HG03159 (cell line): ENCODE data around the gene SCFD2.

Source experiments
- ATAC-seq: cut with Tn5 transposase; IDR thresholded peaks from one replicate; pipeline ENCODE4 v1.9.1; 2021; ENCODE audit warnings: mild to moderate bottlenecking, moderate library complexity; ENCODE audit not compliant: unreplicated experiment

Gene SCFD2

DNA sequence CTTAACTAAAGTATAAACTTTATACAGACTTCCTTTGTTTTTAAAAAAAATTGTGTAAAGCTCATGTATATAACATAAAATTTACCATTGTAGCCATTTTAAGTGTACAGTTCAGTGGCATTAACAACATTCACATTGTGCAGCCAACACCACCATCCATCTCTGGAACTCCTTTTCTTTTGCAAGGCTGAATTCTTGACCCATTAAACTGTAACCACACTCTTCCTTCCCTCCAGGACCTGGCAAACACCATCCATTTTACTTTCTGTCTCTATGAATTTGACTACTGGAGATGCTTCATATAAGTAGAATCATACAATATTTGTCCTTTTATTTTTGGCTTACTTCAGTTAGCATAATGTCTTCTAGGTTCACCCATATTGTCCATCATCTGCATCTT is 399.1 kb downstream of the SCFD2 start:
- no peak for ATAC-seq

DNA sequence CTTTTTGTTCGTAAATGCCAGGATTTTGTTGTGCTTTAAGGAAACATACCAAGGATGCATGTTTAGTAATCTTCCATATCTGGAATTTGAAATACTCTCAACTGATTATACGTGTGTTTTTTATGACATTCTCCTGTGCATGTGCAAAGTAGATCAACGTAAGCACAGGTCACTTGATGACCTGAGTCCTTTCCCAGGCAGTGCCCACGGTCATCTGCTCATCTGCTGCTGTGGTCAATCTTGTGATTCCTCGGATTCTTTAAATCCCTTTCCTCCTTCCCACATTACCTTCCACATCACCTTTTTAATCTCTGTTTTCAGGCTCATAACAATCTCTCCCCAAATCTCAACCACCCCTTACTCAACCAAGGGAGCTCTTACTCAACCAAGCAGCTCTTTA is 399.7 kb downstream of the SCFD2 start:
- no peak for ATAC-seq

- no peak for ATAC-seq
These were observed 401.2 kb downstream of the SCFD2 start for GRCh38 chr4:52964561-52965101.

DNA sequence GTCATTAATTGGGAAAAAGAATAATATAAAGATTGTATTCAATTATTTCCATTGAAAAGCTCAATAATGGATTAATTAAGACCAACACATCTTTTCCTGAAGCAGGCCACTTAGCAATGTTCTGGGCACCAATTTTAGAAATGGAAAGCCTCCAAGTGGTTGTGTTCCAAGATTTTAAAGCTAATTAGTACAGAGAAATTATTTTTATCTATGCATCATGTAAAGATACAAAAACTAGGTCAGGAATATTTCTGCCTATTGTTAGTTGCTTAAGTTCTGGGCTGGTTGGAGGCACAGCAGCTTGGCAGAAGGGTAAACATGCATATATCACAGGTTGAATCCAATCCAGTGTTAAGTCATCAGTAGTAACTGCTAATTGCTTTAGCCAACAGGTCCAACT is 401.9 kb downstream of the SCFD2 start:
- ATAC-seq, result no peak

- ATAC-seq, result no peak
These were observed 403.1 kb downstream of the SCFD2 start for GRCh38 chr4:52962721-52963120.

- ATAC-seq, result no peak
These were observed 404.0 kb downstream of the SCFD2 start for GRCh38 chr4:52961666-52962412.

DNA sequence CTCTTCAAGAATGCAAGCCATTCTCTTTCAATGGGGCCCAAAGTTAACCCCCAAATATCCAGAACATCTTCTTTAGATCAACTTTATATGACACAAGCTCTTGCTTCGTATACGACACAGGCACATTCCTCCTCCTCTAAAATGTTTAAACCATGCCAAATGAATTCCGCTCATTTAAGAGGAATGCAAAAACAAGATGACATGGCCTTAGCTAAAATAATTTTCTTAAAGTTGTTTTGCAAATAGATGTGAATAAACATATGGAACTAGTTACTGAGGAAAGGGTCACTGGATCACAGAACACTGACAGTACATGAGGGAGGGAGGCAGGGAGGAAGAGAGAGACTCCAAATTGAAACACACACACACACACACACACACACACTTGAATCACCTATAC is 406.3 kb downstream of the SCFD2 start:
- no peak for ATAC-seq

GRCh38 chr4:52957835-52958631 is 407.8 kb downstream of the SCFD2 start:
- ATAC-seq, result no peak

DNA sequence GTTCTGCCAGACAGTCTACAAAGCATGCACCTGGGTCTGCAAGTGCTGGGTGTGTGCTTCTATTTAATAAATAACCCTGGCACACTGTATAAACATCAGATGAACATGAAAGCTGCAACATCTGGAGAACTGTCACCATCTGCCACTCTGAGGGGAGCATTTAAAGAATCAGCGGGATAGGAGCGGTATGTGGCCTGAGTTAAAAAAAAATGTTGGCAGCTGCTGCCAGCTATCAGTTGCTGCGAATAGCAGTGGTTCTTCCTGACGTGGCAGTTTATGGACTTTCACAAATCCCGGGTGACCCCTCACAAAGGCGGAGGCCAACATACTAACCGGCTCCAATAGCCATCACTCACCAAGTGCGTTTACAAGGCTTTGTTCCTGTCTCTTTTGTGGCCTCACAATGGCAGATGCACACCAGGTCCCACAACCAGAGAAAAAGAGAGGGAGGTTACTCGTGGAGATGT is 408.6 kb downstream of the SCFD2 start:
- no peak for ATAC-seq

DNA sequence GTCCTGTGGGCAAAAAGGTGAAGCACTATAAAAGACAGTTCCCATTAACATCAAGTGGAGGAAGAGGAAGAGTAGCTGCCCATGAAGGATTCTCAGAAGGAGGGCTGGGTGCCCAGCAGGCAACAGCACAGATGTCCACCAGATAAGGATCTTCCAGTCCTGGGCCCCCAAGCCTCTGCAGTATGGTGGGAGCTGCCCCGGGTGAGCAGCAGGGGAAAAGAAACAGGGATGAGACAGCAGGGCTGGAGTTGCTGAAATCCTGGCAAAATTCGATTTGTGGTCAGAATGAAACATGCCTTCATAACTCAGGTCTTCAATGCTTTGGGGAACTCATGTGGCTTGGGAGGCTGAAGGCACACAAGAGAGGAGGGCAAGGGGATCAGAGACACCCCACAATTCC is 409.2 kb downstream of the SCFD2 start:
- no peak for ATAC-seq

- no peak for ATAC-seq
These were observed 411.2 kb downstream of the SCFD2 start for GRCh38 chr4:52954560-52955170.

- no peak for ATAC-seq
These were observed 413.3 kb downstream of the SCFD2 start for GRCh38 chr4:52952540-52952939.

GRCh38 chr4:52951016-52951415 is 414.8 kb downstream of the SCFD2 start:
- no peak for ATAC-seq

DNA sequence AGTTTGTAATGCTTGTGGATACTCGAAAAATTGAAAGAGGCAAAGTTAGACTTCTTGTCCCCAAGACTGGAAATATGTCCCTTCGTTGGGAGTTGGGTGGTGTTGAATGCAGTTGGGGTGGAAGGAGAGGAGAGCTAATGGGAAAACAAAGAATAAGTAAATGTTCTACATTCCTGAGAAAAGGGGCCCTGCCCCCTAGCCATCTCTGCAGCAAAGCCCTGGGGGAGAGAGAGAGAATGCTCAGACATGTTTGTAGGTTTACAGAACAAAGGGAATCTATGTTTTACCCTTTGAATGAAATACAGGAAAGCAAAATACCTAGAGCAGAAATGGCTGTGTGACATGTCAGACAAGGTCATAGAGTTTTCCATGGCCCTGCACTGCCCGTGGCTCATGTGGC is 415.6 kb downstream of the SCFD2 start:
- ATAC-seq, result no peak

DNA sequence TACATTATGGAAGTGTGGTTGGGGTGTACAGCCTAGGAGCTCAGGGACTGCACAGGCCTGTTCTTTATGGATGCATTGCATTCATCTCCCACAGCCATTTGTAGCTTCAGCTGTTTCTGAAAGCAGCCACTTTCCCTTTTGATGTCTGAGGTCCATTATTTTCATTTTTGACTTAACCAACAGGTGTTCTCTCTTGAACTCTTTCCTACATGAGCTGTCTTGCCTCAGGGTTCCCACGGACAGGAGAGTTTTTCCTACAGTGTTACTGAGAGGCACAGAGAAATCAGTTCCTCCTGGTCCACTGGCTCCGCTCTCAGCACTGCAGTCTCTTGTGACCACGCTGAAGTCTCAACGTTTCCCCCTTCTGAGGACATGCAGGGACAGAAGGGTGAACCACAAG is 416.5 kb downstream of the SCFD2 start:
- no peak for ATAC-seq

- ATAC-seq, result no peak
These were observed 417.8 kb downstream of the SCFD2 start for GRCh38 chr4:52948057-52948423.

GRCh38 chr4:52947401-52948056 is 418.3 kb downstream of the SCFD2 start:
- ATAC-seq, result no peak

DNA sequence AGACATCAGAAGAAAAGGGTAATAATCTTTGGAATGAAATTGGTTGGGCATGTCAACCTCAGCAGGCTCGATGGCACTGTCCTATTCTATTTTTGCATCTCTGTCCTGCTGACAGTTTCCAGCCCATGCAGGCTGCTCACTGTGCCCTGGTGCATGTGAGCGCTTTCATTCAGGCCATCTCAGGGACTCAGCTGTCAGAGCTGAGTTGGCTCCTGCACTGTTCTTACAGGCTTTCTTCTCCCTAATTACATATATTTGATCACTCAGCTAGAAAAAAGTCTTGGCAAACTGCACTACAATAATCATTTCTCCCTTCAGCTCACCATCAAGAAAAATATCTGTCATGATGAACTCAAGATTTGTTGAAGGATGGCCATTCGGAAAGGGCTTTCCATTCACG is 419.0 kb downstream of the SCFD2 start:
- ATAC-seq, result no peak

GRCh38 chr4:52945982-52946381 is 419.9 kb downstream of the SCFD2 start:
- ATAC-seq, result no peak

GRCh38 chr4:52945326-52945898 is 420.4 kb downstream of the SCFD2 start:
- ATAC-seq, result no peak

DNA sequence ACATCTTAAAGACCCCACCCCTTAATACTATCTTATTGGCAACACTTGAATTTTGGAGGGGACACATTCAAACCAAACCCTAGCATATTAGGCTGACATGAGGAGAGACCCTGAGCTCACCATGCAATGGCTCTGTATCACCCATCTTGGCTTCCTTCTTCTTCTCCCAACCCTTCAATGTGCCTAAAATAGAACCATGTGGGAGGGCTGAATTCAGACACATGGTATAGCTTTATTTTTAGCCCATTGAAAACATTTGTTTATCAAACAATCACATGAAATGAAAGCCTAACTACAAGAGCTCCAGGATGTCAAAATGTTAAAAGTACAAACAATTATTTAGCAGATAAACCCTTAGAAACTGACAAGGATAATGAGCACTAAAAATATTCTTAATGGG is 422.2 kb downstream of the SCFD2 start:
- no peak for ATAC-seq
